Brain microvascular endothelial cell (primary cell): ENCODE measurements around the gene FOXP4.

Source experiments
- DNase-seq: peaks from one replicate; pipeline ENCODE4 v3.0.0-alpha.2; 2020
- H3K27ac ChIP-seq: fragments of 250-450 bp; sonication (Bioruptor Pico); 2 replicates; pipeline ENCODE4 v1.5.1; 2020; ENCODE audit warnings: mild to moderate bottlenecking, moderate library complexity
- H3K27me3 ChIP-seq: fragments of 250-450 bp; sonication (Bioruptor Pico); replicated peaks from 2 replicates; pipeline ENCODE4 v1.5.1; 2020; ENCODE audit warnings: mild to moderate bottlenecking
- H3K36me3 ChIP-seq: fragments of 250-450 bp; sonication (Bioruptor Pico); replicated peaks from 2 replicates; pipeline ENCODE4 v1.5.1; 2020; ENCODE audit warnings: mild to moderate bottlenecking
- H3K4me3 ChIP-seq: 2 replicates; pipeline ENCODE4 v1.5.1; 2011; ENCODE audit warnings: low read depth, mild to moderate bottlenecking, control low read depth, low read length, moderate library complexity
- CTCF ChIP-seq: IDR thresholded peaks from 2 replicates; pipeline ENCODE4 v1.5.1; 2011; ENCODE audit warnings: low read depth, mild to moderate bottlenecking, moderate library complexity, low read length, control low read depth, inconsistent platforms; ENCODE audit errors: missing control alignments
- in situ Hi-C: cut with HindIII; loops from 2 replicates; pipeline ENCODE4 v1.10.0; 2017; ENCODE audit warnings: low sequenced_read_pairs, low pct_ligation_motif_present

Gene FOXP4

GRCh38 chr6:41646026-41646795 lies 100.0 kb downstream of the FOXP4 start:
- no peak overlapping the region for H3K4me3 ChIP-seq
- DNase-seq = no peak
- H3K36me3 ChIP-seq = peaks cover 3% of the 10 kb centered on the region
- in situ Hi-C loops = no loop called here
- no peaks in the 10 kb centered on the region for H3K27me3 ChIP-seq
- no peak for TF ChIP-seq CTCF
- no peak overlapping the region for H3K27ac ChIP-seq

- in situ Hi-C loops = no loop called here
- H3K36me3 ChIP-seq = peaks cover 3% of the 10 kb centered on the region
- no peak for TF ChIP-seq CTCF
- H3K27me3 ChIP-seq = no peaks in the 10 kb centered on the region
- DNase-seq = no peak
- H3K27ac ChIP-seq = no peak overlapping the region
- no peak overlapping the region for H3K4me3 ChIP-seq
Measured at GRCh38 chr6:41647061-41647511, 100.9 kb downstream of the FOXP4 start.

GRCh38 chr6:41648070-41648585 lies 101.9 kb downstream of the FOXP4 start:
- no peak for TF ChIP-seq CTCF
- Histone ChIP-seq H3K4me3 (no peak overlapping the region), H3K36me3 (peaks cover 3% of the 10 kb centered on the region), H3K27me3 (no peaks in the 10 kb centered on the region), H3K27ac (no peak overlapping the region)
- in situ Hi-C loops = no loop called here
- no peak for DNase-seq

GRCh38 chr6:41648921-41649320 lies 102.7 kb downstream of the FOXP4 start:
- H3K4me3 ChIP-seq = no peak overlapping the region
- in situ Hi-C loops = no loop called here
- no peak for DNase-seq
- H3K27me3 ChIP-seq = no peaks in the 10 kb centered on the region
- H3K36me3 ChIP-seq = peaks cover 3% of the 10 kb centered on the region
- no peak overlapping the region for H3K27ac ChIP-seq
- no peak for TF ChIP-seq CTCF

GRCh38 chr6:41649596-41649995 lies 103.4 kb downstream of the FOXP4 start:
- in situ Hi-C loops = no loop called here
- H3K27ac ChIP-seq = no peak overlapping the region
- peaks cover 3% of the 10 kb centered on the region for H3K36me3 ChIP-seq
- no peaks in the 10 kb centered on the region for H3K27me3 ChIP-seq
- no peak overlapping the region for H3K4me3 ChIP-seq
- no peak for TF ChIP-seq CTCF
- DNase-seq = no peak
